GM12878 (cell line): ENCODE results near the gene C9orf78. TPM values are rescaled to one million over a fixed set of nuclear protein-coding genes. Genes with fewer than 3 reads are reported as not detected.

Experiments
- ATAC-seq: fragments of 200-7000 bp; cut with Tn5 transposase; 3 replicates; pipeline ENCODE4 v1.9.1; 2020; ENCODE audit warnings: mild to moderate bottlenecking, moderate library complexity
- BruUV-seq: library from RNA; stranded (reverse); fragments of 400-500 nt; replicated peaks from 2 replicates; lab custom pipeline; 2021; lab: Mats Ljungman, UMichigan
- CTCF ChIA-PET: fragments of 300-600 bp; sonication (Branson Sonifier 250); formaldehyde crosslinking; extraction: SDS; loops from one replicate; lab custom pipeline; 2021; ENCODE audit warnings: inconsistent platforms; lab: Yijun Ruan, JAX
- POLR2A ChIA-PET: fragments of 350-600 bp; formaldehyde crosslinking; extraction: SDS; loops from one replicate; lab custom pipeline; 2021; ENCODE audit warnings: inconsistent platforms; lab: Charles Lee
- RAD21 ChIA-PET: fragments of 300-600 bp; sonication (Branson Sonifier 250); formaldehyde crosslinking; loops from one replicate; lab custom pipeline; 2023; ENCODE audit warnings: antibody characterized with exemption; ENCODE audit not compliant: unreplicated experiment; lab: Charles Lee
- SMC1A ChIA-PET: fragments of 300-600 bp; sonication (Branson Sonifier 250); formaldehyde crosslinking; loops from one replicate; lab custom pipeline; 2023; ENCODE audit not compliant: unreplicated experiment, uncharacterized antibody; lab: Charles Lee
- DNase-seq: peaks from one replicate; pipeline ENCODE4 v3.0.0-alpha.2; 2011; ENCODE audit warnings: low read depth, low spot score
- FAIRE-seq: peaks from 3 replicates; lab custom pipeline; 2011; peaks lifted over from hg19 to GRCh38; lab: Jason Lieb, UNC
- H2AFZ ChIP-seq: 2 replicates; pipeline ENCODE4 v1.6.0; 2011; ENCODE audit warnings: low read depth, low read length, control low read depth; ENCODE audit not compliant: control insufficient read depth
- H3K27ac ChIP-seq: 2 replicates; pipeline ENCODE4 v1.5.1; 2011; ENCODE audit warnings: control low read depth; ENCODE audit not compliant: control insufficient read depth, insufficient read depth
- H3K27me3 ChIP-seq, 2 experiments: replicated peaks in 1 of 2; 2 replicates each; pipeline versions ENCODE4 v1.6.0 to v1.6.1; 2011; ENCODE audit warnings: low read length in 1 of 2; ENCODE audit not compliant: control insufficient read depth in 2 of 2, insufficient read depth in 2 of 2
- H3K36me3 ChIP-seq, 2 experiments: 2 replicates each; pipeline ENCODE4 v1.5.1; 2011; ENCODE audit warnings: low read length in 1 of 2; ENCODE audit not compliant: control insufficient read depth in 2 of 2, insufficient read depth in 2 of 2
- H3K4me1 ChIP-seq: 2 replicates; pipeline ENCODE4 v1.6.1; 2011; ENCODE audit warnings: mild to moderate bottlenecking, low read length, moderate library complexity, mixed read lengths; ENCODE audit not compliant: control insufficient read depth, insufficient read depth
- H3K4me2 ChIP-seq: 2 replicates; pipeline ENCODE4 v1.6.0; 2011; ENCODE audit warnings: control low read depth; ENCODE audit not compliant: control insufficient read depth, insufficient read depth
- H3K4me3 ChIP-seq: fragments of 200-600 bp; sonication (generic); 2 replicates; pipeline ENCODE4 v1.5.1; 2016
- H3K79me2 ChIP-seq: 2 replicates; pipeline ENCODE4 v1.6.0; 2011; ENCODE audit warnings: low read length; ENCODE audit not compliant: control insufficient read depth, insufficient read depth
- H3K9ac ChIP-seq: 2 replicates; pipeline ENCODE4 v1.8.0; 2011; ENCODE audit warnings: low read length, control low read depth, mixed read lengths; ENCODE audit not compliant: control insufficient read depth, insufficient read depth
- H3K9me3 ChIP-seq: replicated peaks from 3 replicates; pipeline ENCODE4 v1.5.1; 2011; ENCODE audit warnings: mild to moderate bottlenecking, low read length; ENCODE audit not compliant: control insufficient read depth, insufficient read depth
- H4K20me1 ChIP-seq: 2 replicates; pipeline ENCODE4 v1.6.0; 2011; ENCODE audit not compliant: control insufficient read depth, insufficient read depth
- CREM ChIP-seq: IDR thresholded peaks from 2 replicates; pipeline ENCODE4 v1.6.1; 2014; ENCODE audit warnings: antibody characterized with exemption, low read depth
- FOS ChIP-seq: IDR thresholded peaks from 3 replicates; pipeline ENCODE4 v1.6.1; 2011; ENCODE audit warnings: borderline replicate concordance; ENCODE audit not compliant: insufficient read length; ENCODE audit errors: extremely low read depth
- MEF2A ChIP-seq: IDR thresholded peaks from 2 replicates; pipeline ENCODE4 v1.6.1; 2011; ENCODE audit warnings: low read depth, mild to moderate bottlenecking, low read length, moderate library complexity; ENCODE audit not compliant: insufficient read depth
- NFYB ChIP-seq: IDR thresholded peaks from 2 replicates; pipeline ENCODE4 v1.6.1; 2011; ENCODE audit warnings: low read depth, mild to moderate bottlenecking, low read length, improper control_type of control experiment, moderate library complexity; ENCODE audit not compliant: insufficient read depth
- NR2C1 ChIP-seq: fragments of 450-650 bp; IDR thresholded peaks from 2 replicates; pipeline ENCODE4 v1.6.1; 2017; ENCODE audit warnings: antibody characterized with exemption, mild to moderate bottlenecking, moderate library complexity
- POLR2AphosphoS2 ChIP-seq: IDR thresholded peaks from 2 replicates; pipeline ENCODE4 v1.6.1; 2011; ENCODE audit warnings: low read depth, mild to moderate bottlenecking, low read length, improper control_type of control experiment, moderate library complexity
- RUNX3 ChIP-seq: IDR thresholded peaks from 2 replicates; pipeline ENCODE4 v1.6.1; 2012; ENCODE audit warnings: low read length, inconsistent platforms
- SREBF1 ChIP-seq: IDR thresholded peaks from 2 replicates; pipeline ENCODE4 v1.6.1; 2012; ENCODE audit warnings: mild to moderate bottlenecking, low read length
- WRNIP1 ChIP-seq: IDR thresholded peaks from 2 replicates; pipeline ENCODE4 v1.6.1; 2011; ENCODE audit warnings: low read depth, low read length, improper control_type of control experiment, borderline replicate concordance
- WGBS: methylation state at CpG from one replicate; pipeline ENCODE4 v1.1.6; 2016; ENCODE audit warnings: low lambda C conversion rate; ENCODE audit not compliant: insufficient replicate concordance, insufficient coverage; ENCODE audit errors: missing lambda C conversion rate; 5-methylcytosine and 5-hydroxymethylcytosine counted together
- in situ Hi-C: fragments of 300-500 bp; cut with MboI; formaldehyde crosslinking; loops from 9 replicates; pipeline ENCODE4 v1.14.3; 2018; ENCODE audit warnings: mixed read lengths
- intact Hi-C: fragments of 100-400 bp; cut with micrococcal nuclease; formaldehyde crosslinking; loops from one replicate; pipeline ENCODE4 v1.14.2; 2022; ENCODE audit not compliant: unreplicated experiment
- polyA plus RNA-seq, 11 experiments: library from polyadenylated mRNA; depleted of rRNA in 4 of 11; unstranded in 6 of 11; stranded (reverse) in 5 of 11; fragments of >200 nt; fragmentation: Nextera tagmentation in 4 of 11; fragmentation: Illumina TruSeq in 1 of 11; extraction: Ambion mirVana in 4 of 11; extraction: Trizol in 1 of 11; gene quantifications; 1 replicate in 1 of 11; 2 replicates in 10 of 11; pipeline versions ENCODE4 v1.2.1 to v1.2.3, GENCODE V29; 2011 to 2016; ENCODE audit warnings: inconsistent platforms in 2 of 11, missing spikeins in 2 of 11, low read depth in 1 of 11
- total RNA-seq, 4 experiments: library from RNA; depleted of rRNA in 3 of 4; stranded (reverse); fragments of >200 nt in 3 of 4; fragmentation: Illumina TruSeq in 1 of 4; extraction: Trizol in 1 of 4; gene quantifications; 2 replicates each; pipeline versions ENCODE4 v1.2.1 to v1.2.3, GENCODE V29; 2013 to 2021
- TF ChIP-seq, protein P1 (sequence below): fragments of 150-350 bp; IDR thresholded peaks from 2 replicates; pipeline ENCODE4 v1.6.1; 2016; ENCODE audit warnings: low read depth, low read length
- TF ChIP-seq, protein P2 (sequence below), 3 experiments: IDR thresholded peaks in 2 of 3; conservative IDR thresholded peaks in 1 of 3; 2 replicates each; pipeline ENCODE4 v1.5.1; 2011; ENCODE audit warnings: low read depth in 3 of 3, low read length in 3 of 3, mild to moderate bottlenecking in 3 of 3, control low read depth in 2 of 3, moderate library complexity in 2 of 3, inconsistent platforms in 1 of 3, mixed read lengths in 1 of 3; ENCODE audit not compliant: control insufficient read depth in 2 of 3, insufficient read depth in 1 of 3; ENCODE audit errors: extremely low read depth in 1 of 3
- TF ChIP-seq, protein P3 (sequence below): fragments of 450-650 bp; IDR thresholded peaks from 2 replicates; pipeline ENCODE4 v1.6.1; 2017; ENCODE audit warnings: low read depth, mild to moderate bottlenecking, moderate library complexity

Gene C9orf78
- total and polyA plus RNA-seq, 10 of the 15 experiments (the other 5 are each of a cell fraction or from before 2014, with no cell fraction given): 23.0 to 60.9 (median 47.5) TPM

DNA sequence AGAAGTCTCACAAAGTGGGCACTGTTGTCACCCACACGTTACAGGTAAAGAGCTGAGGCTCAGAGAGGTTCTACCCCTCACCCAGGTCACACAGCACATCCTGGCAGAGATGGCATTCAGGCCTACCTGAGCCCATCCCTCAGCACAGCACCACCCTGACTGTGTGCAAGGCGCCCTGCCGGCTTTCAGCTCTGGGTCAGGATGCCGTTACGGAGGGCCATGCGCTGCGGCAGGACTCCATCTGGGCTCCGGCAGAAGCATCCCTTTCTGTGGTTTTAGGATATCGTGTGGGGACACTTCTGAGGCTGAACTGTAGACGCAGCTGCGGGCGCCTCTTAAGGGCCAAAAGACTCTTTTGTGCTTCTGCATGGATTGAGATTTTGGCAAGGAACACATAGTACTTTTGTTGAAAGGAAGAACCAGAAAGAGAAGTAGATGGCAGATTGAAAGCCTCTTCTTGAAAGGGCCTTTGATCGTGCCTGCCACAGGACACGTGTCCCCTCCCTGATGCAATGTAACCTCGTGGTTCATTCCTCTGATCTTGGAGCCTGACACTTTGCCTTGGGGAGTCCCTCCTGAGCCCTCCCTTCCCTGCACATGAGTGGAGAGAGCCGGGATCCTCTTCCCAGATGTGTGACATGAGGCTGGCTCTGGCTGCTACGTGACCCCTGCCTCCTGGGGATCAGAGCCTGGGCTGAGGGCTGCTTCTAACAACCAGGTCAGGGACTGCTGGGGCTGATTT, 31.5 kb upstream of the C9orf78 start:
- ChIA-PET RAD21 (no interaction called here), SMC1A (no interaction called here), CTCF (no interaction called here), POLR2A (no interaction called here)
- WGBS: 73% methylated on average over 17 of the region's 17 CpGs
- H4K20me1 ChIP-seq: no peaks in the 10 kb centered on the region
- no peak overlapping the region for H3K9ac ChIP-seq
- BruUV-seq: no TSS peak
- ATAC-seq (no peak), FAIRE-seq (no peak), DNase-seq (no peak)
- H3K79me2 ChIP-seq: no peaks in the 10 kb centered on the region
- H3K27me3 ChIP-seq: no peaks in the 10 kb centered on the region
- peaks cover 0 to 2% of the 10 kb centered on the region in 2 experiments; a peak in 3 of 4 replicates for H3K36me3 ChIP-seq
- no peak overlapping the region for H2AFZ ChIP-seq
- no peak overlapping the region for H3K4me2 ChIP-seq
- H3K9me3 ChIP-seq: no peaks in the 10 kb centered on the region
- H3K4me1 ChIP-seq: peaks cover 5% of the 10 kb centered on the region
- intact Hi-C loops: no loop called here
- H3K27ac ChIP-seq: no peak overlapping the region
- in situ Hi-C loops: no loop called here
- no peak overlapping the region for H3K4me3 ChIP-seq
- no peak for TF ChIP-seq SREBF1
- TF ChIP-seq CREM: no peak
- TF ChIP-seq, protein P1, sequence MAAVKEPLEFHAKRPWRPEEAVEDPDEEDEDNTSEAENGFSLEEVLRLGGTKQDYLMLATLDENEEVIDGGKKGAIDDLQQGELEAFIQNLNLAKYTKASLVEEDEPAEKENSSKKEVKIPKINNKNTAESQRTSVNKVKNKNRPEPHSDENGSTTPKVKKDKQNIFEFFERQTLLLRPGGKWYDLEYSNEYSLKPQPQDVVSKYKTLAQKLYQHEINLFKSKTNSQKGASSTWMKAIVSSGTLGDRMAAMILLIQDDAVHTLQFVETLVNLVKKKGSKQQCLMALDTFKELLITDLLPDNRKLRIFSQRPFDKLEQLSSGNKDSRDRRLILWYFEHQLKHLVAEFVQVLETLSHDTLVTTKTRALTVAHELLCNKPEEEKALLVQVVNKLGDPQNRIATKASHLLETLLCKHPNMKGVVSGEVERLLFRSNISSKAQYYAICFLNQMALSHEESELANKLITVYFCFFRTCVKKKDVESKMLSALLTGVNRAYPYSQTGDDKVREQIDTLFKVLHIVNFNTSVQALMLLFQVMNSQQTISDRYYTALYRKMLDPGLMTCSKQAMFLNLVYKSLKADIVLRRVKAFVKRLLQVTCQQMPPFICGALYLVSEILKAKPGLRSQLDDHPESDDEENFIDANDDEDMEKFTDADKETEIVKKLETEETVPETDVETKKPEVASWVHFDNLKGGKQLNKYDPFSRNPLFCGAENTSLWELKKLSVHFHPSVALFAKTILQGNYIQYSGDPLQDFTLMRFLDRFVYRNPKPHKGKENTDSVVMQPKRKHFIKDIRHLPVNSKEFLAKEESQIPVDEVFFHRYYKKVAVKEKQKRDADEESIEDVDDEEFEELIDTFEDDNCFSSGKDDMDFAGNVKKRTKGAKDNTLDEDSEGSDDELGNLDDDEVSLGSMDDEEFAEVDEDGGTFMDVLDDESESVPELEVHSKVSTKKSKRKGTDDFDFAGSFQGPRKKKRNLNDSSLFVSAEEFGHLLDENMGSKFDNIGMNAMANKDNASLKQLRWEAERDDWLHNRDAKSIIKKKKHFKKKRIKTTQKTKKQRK: no peak
- no peak for TF ChIP-seq RUNX3
- TF ChIP-seq POLR2AphosphoS2: no peak
- TF ChIP-seq NFYB: no peak
- TF ChIP-seq, protein P2, sequence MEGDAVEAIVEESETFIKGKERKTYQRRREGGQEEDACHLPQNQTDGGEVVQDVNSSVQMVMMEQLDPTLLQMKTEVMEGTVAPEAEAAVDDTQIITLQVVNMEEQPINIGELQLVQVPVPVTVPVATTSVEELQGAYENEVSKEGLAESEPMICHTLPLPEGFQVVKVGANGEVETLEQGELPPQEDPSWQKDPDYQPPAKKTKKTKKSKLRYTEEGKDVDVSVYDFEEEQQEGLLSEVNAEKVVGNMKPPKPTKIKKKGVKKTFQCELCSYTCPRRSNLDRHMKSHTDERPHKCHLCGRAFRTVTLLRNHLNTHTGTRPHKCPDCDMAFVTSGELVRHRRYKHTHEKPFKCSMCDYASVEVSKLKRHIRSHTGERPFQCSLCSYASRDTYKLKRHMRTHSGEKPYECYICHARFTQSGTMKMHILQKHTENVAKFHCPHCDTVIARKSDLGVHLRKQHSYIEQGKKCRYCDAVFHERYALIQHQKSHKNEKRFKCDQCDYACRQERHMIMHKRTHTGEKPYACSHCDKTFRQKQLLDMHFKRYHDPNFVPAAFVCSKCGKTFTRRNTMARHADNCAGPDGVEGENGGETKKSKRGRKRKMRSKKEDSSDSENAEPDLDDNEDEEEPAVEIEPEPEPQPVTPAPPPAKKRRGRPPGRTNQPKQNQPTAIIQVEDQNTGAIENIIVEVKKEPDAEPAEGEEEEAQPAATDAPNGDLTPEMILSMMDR (IDR thresholded peaks at IDR 0.05 in 2 of 3, conservative IDR thresholded peaks at IDR 0.05 in 1 of 3; ENCODE audit: control insufficient read depth in 2 of 3, extremely low read depth in 1 of 3, insufficient read depth in 1 of 3, low read depth in 3 of 3, low read length in 3 of 3): no peak
- TF ChIP-seq, protein P3, sequence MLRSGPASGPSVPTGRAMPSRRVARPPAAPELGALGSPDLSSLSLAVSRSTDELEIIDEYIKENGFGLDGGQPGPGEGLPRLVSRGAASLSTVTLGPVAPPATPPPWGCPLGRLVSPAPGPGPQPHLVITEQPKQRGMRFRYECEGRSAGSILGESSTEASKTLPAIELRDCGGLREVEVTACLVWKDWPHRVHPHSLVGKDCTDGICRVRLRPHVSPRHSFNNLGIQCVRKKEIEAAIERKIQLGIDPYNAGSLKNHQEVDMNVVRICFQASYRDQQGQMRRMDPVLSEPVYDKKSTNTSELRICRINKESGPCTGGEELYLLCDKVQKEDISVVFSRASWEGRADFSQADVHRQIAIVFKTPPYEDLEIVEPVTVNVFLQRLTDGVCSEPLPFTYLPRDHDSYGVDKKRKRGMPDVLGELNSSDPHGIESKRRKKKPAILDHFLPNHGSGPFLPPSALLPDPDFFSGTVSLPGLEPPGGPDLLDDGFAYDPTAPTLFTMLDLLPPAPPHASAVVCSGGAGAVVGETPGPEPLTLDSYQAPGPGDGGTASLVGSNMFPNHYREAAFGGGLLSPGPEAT: no peak
- no peak for TF ChIP-seq WRNIP1
- TF ChIP-seq FOS: no peak
- TF ChIP-seq MEF2A: no peak
- no peak for TF ChIP-seq NR2C1
